ENCODE data around the gene OXER1.

OXER1 gene

GRCh38 chr2:42764096-42764495 is at the start of gene OXER1:
Gene OXER1, minus strand, starts transcription at chr2:42764135. Its CDS starts 73 bp downstream, at chr2:42764062.
- peak within 1 kb of the TSS; percentile 31 for H3K27ac Mint-ChIP-seq
- H3K36me3 Mint-ChIP-seq (ENCODE audit: low read depth), result no peaks in the 10 kb centered on the region
- H3K4me3 Mint-ChIP-seq, result no peak within 1 kb of the TSS
- no peak for ATAC-seq
- H3K9me3 Mint-ChIP-seq, result no peaks in the 10 kb centered on the region
- H3K4me1 Mint-ChIP-seq, result no peaks in the 10 kb centered on the region
- DNase-seq, result no peak
- H3K27me3 Mint-ChIP-seq, result no peaks in the 10 kb centered on the region

GRCh38 chr2:42812899-42813479 is 49.1 kb upstream of the OXER1 start:
- H3K4me3 Mint-ChIP-seq, result peak overlapping the region; percentile 66

GRCh38 chr2:42810971-42811811 is 47.3 kb upstream of the OXER1 start:
- DNase-seq (peak; percentile 57), ATAC-seq (peak; percentile 8)
- Mint-ChIP-seq H3K27me3 (peaks cover 2% of the 10 kb centered on the region), H3K4me3 (peak overlapping the region; percentile 88), H3K4me1 (peaks cover 21% of the 10 kb centered on the region), H3K27ac (peak overlapping the region; percentile 98), H3K9me3 (no peaks in the 10 kb centered on the region), H3K36me3 (ENCODE audit: low read depth) (no peaks in the 10 kb centered on the region)

More at GRCh38 chr2:42812899-42813479, 49.1 kb upstream of the OXER1 start:
- Mint-ChIP-seq H3K27ac (peak overlapping the region; percentile 63), H3K9me3 (no peaks in the 10 kb centered on the region), H3K27me3 (peaks cover 2% of the 10 kb centered on the region), H3K4me1 (peaks cover 21% of the 10 kb centered on the region), H3K36me3 (ENCODE audit: low read depth) (no peaks in the 10 kb centered on the region)
- DNase-seq (no peak), ATAC-seq (no peak)

GRCh38 chr2:42810121-42810970 is 46.4 kb upstream of the OXER1 start:
- Mint-ChIP-seq H3K4me1 (peaks cover 21% of the 10 kb centered on the region), H3K4me3 (peak overlapping the region; percentile 88), H3K27ac (peak overlapping the region; percentile 98), H3K9me3 (no peaks in the 10 kb centered on the region), H3K27me3 (peaks cover 2% of the 10 kb centered on the region), H3K36me3 (ENCODE audit: low read depth) (no peaks in the 10 kb centered on the region)
- ATAC-seq, result peak; percentile 86
- peak; percentile 93 for DNase-seq

- H3K9me3 Mint-ChIP-seq, result no peaks in the 10 kb centered on the region
- H3K27me3 Mint-ChIP-seq, result peaks cover 2% of the 10 kb centered on the region
- peak overlapping the region; percentile 76 for H3K4me3 Mint-ChIP-seq
- H3K27ac Mint-ChIP-seq, result peak overlapping the region; percentile 81
- H3K36me3 Mint-ChIP-seq (ENCODE audit: low read depth), result no peaks in the 10 kb centered on the region
- H3K4me1 Mint-ChIP-seq, result peaks cover 21% of the 10 kb centered on the region
- DNase-seq (no peak), ATAC-seq (peak; percentile 31)
These were observed 45.8 kb upstream of the OXER1 start for GRCh38 chr2:42809819-42810120.

GRCh38 chr2:42809131-42809818 is 45.3 kb upstream of the OXER1 start:
- H3K4me3 Mint-ChIP-seq, result peak overlapping the region; percentile 76
- peaks cover 2% of the 10 kb centered on the region for H3K27me3 Mint-ChIP-seq
- no peaks in the 10 kb centered on the region for H3K36me3 Mint-ChIP-seq (ENCODE audit: low read depth)
- no peaks in the 10 kb centered on the region for H3K9me3 Mint-ChIP-seq
- DNase-seq (no peak), ATAC-seq (no peak)
- peaks cover 21% of the 10 kb centered on the region for H3K4me1 Mint-ChIP-seq
- peak overlapping the region; percentile 81 for H3K27ac Mint-ChIP-seq

- H3K27me3 Mint-ChIP-seq, result peaks cover 2% of the 10 kb centered on the region
- H3K4me3 Mint-ChIP-seq, result peak overlapping the region; percentile 17
- no peak for ATAC-seq
- H3K27ac Mint-ChIP-seq, result no peak overlapping the region
- peaks cover 21% of the 10 kb centered on the region for H3K4me1 Mint-ChIP-seq
- H3K36me3 Mint-ChIP-seq (ENCODE audit: low read depth), result no peaks in the 10 kb centered on the region
- H3K9me3 Mint-ChIP-seq, result no peaks in the 10 kb centered on the region
- no peak for DNase-seq
These were observed 44.4 kb upstream of the OXER1 start for GRCh38 chr2:42808301-42808700.

GRCh38 chr2:42806786-42807185 is 42.9 kb upstream of the OXER1 start:
- Mint-ChIP-seq H3K9me3 (no peaks in the 10 kb centered on the region), H3K27me3 (peaks cover 2% of the 10 kb centered on the region), H3K4me1 (peaks cover 18% of the 10 kb centered on the region), H3K36me3 (ENCODE audit: low read depth) (no peaks in the 10 kb centered on the region), H3K27ac (no peak overlapping the region), H3K4me3 (no peak overlapping the region)
- no peak for DNase-seq
- ATAC-seq, result no peak

GRCh38 chr2:42804891-42805290 is 41.0 kb upstream of the OXER1 start:
- no peak for DNase-seq
- H3K4me1 Mint-ChIP-seq, result peaks cover 14% of the 10 kb centered on the region
- no peak overlapping the region for H3K27ac Mint-ChIP-seq
- H3K27me3 Mint-ChIP-seq, result peaks cover 2% of the 10 kb centered on the region
- H3K4me3 Mint-ChIP-seq, result no peak overlapping the region
- H3K36me3 Mint-ChIP-seq (ENCODE audit: low read depth), result no peaks in the 10 kb centered on the region
- no peak for ATAC-seq
- no peaks in the 10 kb centered on the region for H3K9me3 Mint-ChIP-seq

- DNase-seq (no peak), ATAC-seq (no peak)
- no peaks in the 10 kb centered on the region for H3K9me3 Mint-ChIP-seq
- H3K4me1 Mint-ChIP-seq, result peaks cover 11% of the 10 kb centered on the region
- no peak overlapping the region for H3K4me3 Mint-ChIP-seq
- no peaks in the 10 kb centered on the region for H3K36me3 Mint-ChIP-seq (ENCODE audit: low read depth)
- H3K27me3 Mint-ChIP-seq, result peaks cover 2% of the 10 kb centered on the region
- H3K27ac Mint-ChIP-seq, result no peak overlapping the region
These were observed 40.4 kb upstream of the OXER1 start for GRCh38 chr2:42804338-42804737.

GRCh38 chr2:42802150-42802549 is 38.2 kb upstream of the OXER1 start:
- Mint-ChIP-seq H3K36me3 (ENCODE audit: low read depth) (no peaks in the 10 kb centered on the region), H3K27me3 (no peaks in the 10 kb centered on the region), H3K9me3 (no peaks in the 10 kb centered on the region), H3K4me3 (no peak overlapping the region), H3K4me1 (peaks cover 6% of the 10 kb centered on the region), H3K27ac (no peak overlapping the region)
- DNase-seq (no peak), ATAC-seq (no peak)

- Mint-ChIP-seq H3K4me3 (no peak overlapping the region), H3K36me3 (ENCODE audit: low read depth) (no peaks in the 10 kb centered on the region), H3K27ac (no peak overlapping the region), H3K4me1 (peaks cover 11% of the 10 kb centered on the region), H3K9me3 (no peaks in the 10 kb centered on the region), H3K27me3 (no peaks in the 10 kb centered on the region)
- DNase-seq (no peak), ATAC-seq (no peak)
These were observed 37.4 kb upstream of the OXER1 start for GRCh38 chr2:42801381-42801780.

GRCh38 chr2:42800981-42801380 is 37.0 kb upstream of the OXER1 start:
- H3K36me3 Mint-ChIP-seq (ENCODE audit: low read depth), result no peaks in the 10 kb centered on the region
- H3K27me3 Mint-ChIP-seq, result no peaks in the 10 kb centered on the region
- no peak overlapping the region for H3K27ac Mint-ChIP-seq
- H3K4me1 Mint-ChIP-seq, result peaks cover 15% of the 10 kb centered on the region
- no peak overlapping the region for H3K4me3 Mint-ChIP-seq
- ATAC-seq (no peak), DNase-seq (no peak)
- no peaks in the 10 kb centered on the region for H3K9me3 Mint-ChIP-seq

- DNase-seq (no peak), ATAC-seq (no peak)
- H3K9me3 Mint-ChIP-seq, result no peaks in the 10 kb centered on the region
- no peaks in the 10 kb centered on the region for H3K36me3 Mint-ChIP-seq (ENCODE audit: low read depth)
- H3K4me1 Mint-ChIP-seq, result peaks cover 19% of the 10 kb centered on the region
- no peak overlapping the region for H3K27ac Mint-ChIP-seq
- no peaks in the 10 kb centered on the region for H3K27me3 Mint-ChIP-seq
- H3K4me3 Mint-ChIP-seq, result no peak overlapping the region
These were observed 36.6 kb upstream of the OXER1 start for GRCh38 chr2:42800461-42800962.
